ENCODE results near the gene SPATA1.

SPATA1 gene

GRCh38 chr1:84509029-84509428 lies 2.8 kb downstream of the SPATA1 start:
- no peak for DNase-seq (ENCODE audit: low read depth)

GRCh38 chr1:84510165-84510564 lies 4.0 kb downstream of the SPATA1 start:
- DNase-seq (ENCODE audit: low read depth) = no peak

- DNase-seq (ENCODE audit: low read depth) = no peak
These were observed 4.5 kb downstream of the SPATA1 start for GRCh38 chr1:84510668-84511067.

- DNase-seq (ENCODE audit: low read depth) = no peak
These were observed 18.4 kb downstream of the SPATA1 start for GRCh38 chr1:84524590-84524989.

GRCh38 chr1:84525779-84526178 lies 19.6 kb downstream of the SPATA1 start:
- no peak for DNase-seq (ENCODE audit: low read depth)

- no peak for DNase-seq (ENCODE audit: low read depth)
These were observed 32.4 kb downstream of the SPATA1 start for GRCh38 chr1:84538599-84538998.

GRCh38 chr1:84539972-84540371 lies 33.8 kb downstream of the SPATA1 start:
- no peak for DNase-seq (ENCODE audit: low read depth)

GRCh38 chr1:84540759-84541158 lies 34.6 kb downstream of the SPATA1 start:
- no peak for DNase-seq (ENCODE audit: low read depth)

GRCh38 chr1:84541679-84542078 lies 35.5 kb downstream of the SPATA1 start:
- no peak for DNase-seq (ENCODE audit: low read depth)

GRCh38 chr1:84550826-84551225 lies 44.6 kb downstream of the SPATA1 start:
- no peak for DNase-seq (ENCODE audit: low read depth)

GRCh38 chr1:84569216-84569615 lies 63.0 kb downstream of the SPATA1 start:
- DNase-seq (ENCODE audit: low read depth) = no peak

- DNase-seq (ENCODE audit: low read depth) = no peak
These were observed 64.4 kb downstream of the SPATA1 start for GRCh38 chr1:84570436-84571149.

- DNase-seq (ENCODE audit: low read depth) = no peak
These were observed 65.0 kb downstream of the SPATA1 start for GRCh38 chr1:84571150-84571535.

GRCh38 chr1:84573481-84573966 lies 67.3 kb downstream of the SPATA1 start:
- DNase-seq (ENCODE audit: low read depth) = no peak

- DNase-seq (ENCODE audit: low read depth) = peak; percentile 76
These were observed 68.0 kb downstream of the SPATA1 start, which contains the start of gene CTBS for GRCh38 chr1:84573967-84574842. TSS of gene CTBS (minus strand) at chr1:84574440. CDS start at chr1:84574415, 25 bp downstream.

GRCh38 chr1:84574936-84575335 lies 68.8 kb downstream of the SPATA1 start:
- DNase-seq (ENCODE audit: low read depth) = no peak

GRCh38 chr1:84581648-84582047 lies 75.5 kb downstream of the SPATA1 start:
- DNase-seq (ENCODE audit: low read depth) = no peak

- DNase-seq (ENCODE audit: low read depth) = no peak
These were observed 76.8 kb downstream of the SPATA1 start for GRCh38 chr1:84582802-84583587.

- DNase-seq (ENCODE audit: low read depth) = no peak
These were observed 77.5 kb downstream of the SPATA1 start for GRCh38 chr1:84583648-84584047.

- no peak for DNase-seq (ENCODE audit: low read depth)
These were observed 77.9 kb downstream of the SPATA1 start for GRCh38 chr1:84584126-84584525.

GRCh38 chr1:84585803-84586202 lies 79.6 kb downstream of the SPATA1 start:
- DNase-seq (ENCODE audit: low read depth) = no peak

GRCh38 chr1:84587099-84587498 lies 80.9 kb downstream of the SPATA1 start:
- no peak for DNase-seq (ENCODE audit: low read depth)
